ENCODE measurements around the gene GSS.

GRCh38 chr20:34955231-34956040 is at the start of gene GSS, which contains the start of gene MYH7B:
- TF ChIP-seq POLR2A (IDR thresholded peaks at IDR 0.05) (peak in 3 of 4 donors; percentile 64 to 89 (median 89)), CTCF (IDR thresholded peaks at IDR 0.05) (peak in 5 of 6 experiments; percentile 40 to 72 (median 61))

Measured in esophagus squamous epithelium (tissue), 4 donors.